NCI-H2227 (cell line): ENCODE measurements around the gene NAA25.
"Not testable (repeated sequence)": the region's sequence is repeated elsewhere in the genome, so short reads cannot be mapped to it uniquely, and the experiment has no call there.

Experiments
- DNase-seq: peaks from one replicate; lab custom pipeline; 2025; ENCODE audit not compliant: unreplicated experiment; lab: John Stamatoyannopoulos, UW

The NAA25 gene

DNA sequence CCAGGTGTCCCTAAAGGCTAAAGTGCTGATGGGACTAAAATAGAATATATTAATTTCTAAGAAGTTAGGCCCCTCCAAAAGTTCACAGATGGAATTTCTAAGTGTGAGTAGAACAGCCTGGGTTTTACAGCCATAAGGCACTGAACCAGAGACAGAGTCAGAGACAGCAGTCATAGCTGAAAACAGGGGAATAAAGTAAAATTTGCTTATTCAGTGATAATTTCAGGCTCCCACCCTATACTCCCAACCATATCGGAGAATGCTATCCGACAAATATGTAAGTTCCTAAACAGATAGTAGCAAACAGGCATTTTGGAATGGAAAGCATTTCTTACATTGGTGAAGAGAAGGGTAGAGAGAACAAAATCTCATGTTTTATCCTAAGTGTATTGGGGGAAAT, 45.3 kb downstream of the NAA25 start:
- DNase-seq: no peak

DNA sequence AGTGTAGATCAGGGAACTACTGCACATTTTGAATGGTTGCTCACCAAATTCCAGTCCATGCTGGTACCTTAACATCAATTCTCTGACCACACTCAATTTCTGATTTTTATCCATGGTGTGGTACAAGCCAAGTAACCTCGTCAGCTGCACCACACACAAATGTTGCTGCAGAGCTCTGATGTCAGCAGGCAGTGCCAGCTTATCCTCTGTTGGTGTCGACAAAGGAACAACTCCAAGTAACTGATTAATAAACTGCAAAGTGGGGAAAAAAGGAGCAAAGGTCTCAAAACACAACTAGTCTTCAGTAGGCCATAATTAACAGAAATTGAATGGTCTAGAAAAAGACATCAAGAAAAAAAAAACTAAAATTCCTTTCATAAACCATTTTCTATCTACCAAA, 47.4 kb downstream of the NAA25 start:
- no peak for DNase-seq

DNA sequence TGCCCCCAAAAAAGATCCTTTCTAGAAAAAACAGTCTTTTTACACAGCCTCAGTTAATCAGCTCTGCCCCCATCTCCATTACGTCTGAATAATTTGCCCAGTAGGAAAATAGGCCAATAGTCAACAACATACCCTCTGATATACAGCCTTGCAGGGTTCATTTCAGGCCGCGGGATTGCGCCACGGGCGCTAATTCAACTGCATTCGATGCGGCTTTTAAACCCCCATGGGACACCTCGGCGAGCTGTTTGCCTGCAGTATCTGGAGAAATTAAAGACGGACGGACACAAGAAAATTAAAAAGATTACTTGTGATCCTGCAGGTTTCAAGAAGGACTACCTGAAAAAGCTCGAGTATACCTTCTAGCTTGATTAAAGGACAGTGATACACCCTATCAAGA, 59.2 kb downstream of the NAA25 start:
- DNase-seq: no peak

DNA sequence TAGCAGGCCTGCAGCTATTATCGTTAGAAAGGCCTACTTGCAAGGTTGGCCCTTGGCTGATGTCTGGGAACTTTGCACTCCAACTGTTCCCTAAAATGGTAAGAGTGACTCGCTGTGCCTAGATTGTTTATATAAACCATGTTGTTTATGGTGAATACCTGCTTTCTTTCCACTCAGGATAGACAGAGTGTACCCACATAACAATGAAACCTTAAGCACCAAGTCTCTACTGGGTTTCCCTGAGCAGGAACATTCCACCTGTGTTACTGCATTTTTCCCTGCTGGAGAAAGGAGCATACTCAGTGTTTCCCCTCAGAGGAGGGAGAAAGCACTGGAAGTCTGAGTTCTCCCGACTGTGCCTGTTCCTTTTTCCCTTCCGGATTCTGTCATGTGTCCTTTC, 62.6 kb downstream of the NAA25 start:
- no peak for DNase-seq

DNA sequence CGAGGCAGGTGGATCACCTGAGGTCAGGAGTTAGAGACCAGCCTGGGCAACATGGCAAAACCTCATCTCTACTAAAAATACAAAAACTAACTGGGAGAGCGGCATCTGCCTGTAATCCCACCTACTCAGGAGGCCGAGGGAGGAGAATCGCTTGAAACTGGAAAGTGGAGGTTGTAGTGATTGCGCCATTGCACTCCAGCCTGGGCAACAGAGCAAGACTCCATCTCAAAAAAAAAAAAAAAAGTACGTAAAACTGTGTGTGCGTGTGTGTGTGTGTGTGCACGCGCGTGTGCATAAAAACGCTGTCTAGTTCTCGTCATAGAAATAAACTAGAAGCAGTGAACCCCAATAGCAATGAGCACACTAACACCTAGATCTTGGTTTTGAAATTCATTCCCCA, 72.0 kb downstream of the NAA25 start:
- DNase-seq: not testable (repeated sequence)

DNA sequence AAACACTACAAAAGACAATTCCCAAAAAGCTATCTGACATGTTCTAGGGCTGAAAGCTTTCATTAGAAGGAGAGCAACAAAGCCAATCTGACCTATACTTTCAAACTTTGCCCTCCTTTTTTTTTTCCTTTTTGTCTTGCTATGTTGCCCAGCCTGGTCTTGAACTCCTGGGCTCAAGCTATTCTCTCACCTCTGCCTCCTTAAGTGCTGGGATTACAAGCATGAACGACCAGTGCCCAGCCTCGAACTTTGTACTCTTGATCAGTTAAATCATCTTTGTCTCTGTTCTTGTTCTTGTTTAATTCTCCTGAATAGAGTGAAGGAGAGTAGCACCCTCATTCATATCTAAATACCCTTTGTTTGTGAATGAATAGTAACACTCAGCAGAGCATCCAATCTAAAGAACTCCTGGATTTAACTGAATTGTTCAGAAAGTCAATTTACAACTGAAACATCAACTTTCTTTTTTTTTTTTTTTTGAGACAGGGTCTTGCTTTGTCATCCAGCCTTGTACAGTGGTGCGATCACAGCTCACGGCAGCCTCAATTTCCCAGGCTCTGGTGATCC, 73.3 kb downstream of the NAA25 start:
- DNase-seq: no peak

DNA sequence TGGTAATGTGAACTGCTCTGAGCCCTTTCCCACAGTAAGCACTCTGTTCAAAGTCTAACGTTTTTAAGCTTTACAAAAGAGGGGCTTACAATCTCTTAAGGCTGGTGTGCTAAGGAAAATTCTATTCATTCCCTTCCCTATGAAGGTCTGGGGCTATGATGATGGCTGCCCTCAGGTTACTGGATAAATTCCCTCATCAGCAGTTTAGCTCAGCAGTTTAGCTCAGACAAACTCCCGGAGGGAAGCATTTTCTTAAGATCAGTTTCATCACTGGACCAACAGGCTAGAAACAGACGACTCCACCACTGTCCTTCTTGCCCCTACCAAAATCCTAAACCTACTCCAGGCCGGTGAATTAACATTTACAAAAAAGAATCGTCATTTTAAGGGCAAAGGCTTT, 76.3 kb downstream of the NAA25 start:
- no peak for DNase-seq

GRCh38 chr12:112031472-112031871, 77.1 kb downstream of the NAA25 start:
- DNase-seq: no peak

- DNase-seq: no peak
Observed at GRCh38 chr12:112029301-112029700, 79.3 kb downstream of the NAA25 start.

- no peak for DNase-seq
Observed at GRCh38 chr12:112025808-112026375, 82.7 kb downstream of the NAA25 start.

DNA sequence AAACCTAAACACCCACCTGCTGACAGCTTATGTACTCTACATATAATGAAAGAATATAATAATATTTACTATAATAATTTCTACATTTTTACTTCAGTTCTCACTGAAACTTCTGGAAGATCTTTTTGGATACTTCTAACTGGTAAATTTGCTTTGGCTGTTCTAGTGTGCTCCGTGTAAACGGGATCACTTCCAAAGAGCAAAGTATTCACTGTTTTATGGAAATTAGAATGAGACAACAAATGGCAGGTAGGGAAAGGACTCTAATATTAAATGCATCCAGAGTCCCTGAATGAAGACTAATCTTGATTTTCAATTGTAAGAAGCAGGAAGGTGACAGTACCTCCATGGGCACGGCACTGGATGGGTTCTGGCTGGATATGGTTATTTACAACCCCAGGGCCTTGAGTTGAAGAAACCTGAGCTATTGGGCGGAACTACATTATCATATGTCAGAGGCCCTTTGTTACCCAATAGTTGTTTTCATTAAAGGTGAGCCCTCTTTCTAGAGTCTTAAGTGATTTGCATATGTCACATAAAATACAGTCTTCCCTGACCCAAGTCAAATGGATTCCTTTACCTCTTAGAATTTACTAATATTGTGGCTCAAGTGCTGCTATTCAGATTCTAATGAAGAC, 84.7 kb downstream of the NAA25 start:
- DNase-seq: no peak

DNA sequence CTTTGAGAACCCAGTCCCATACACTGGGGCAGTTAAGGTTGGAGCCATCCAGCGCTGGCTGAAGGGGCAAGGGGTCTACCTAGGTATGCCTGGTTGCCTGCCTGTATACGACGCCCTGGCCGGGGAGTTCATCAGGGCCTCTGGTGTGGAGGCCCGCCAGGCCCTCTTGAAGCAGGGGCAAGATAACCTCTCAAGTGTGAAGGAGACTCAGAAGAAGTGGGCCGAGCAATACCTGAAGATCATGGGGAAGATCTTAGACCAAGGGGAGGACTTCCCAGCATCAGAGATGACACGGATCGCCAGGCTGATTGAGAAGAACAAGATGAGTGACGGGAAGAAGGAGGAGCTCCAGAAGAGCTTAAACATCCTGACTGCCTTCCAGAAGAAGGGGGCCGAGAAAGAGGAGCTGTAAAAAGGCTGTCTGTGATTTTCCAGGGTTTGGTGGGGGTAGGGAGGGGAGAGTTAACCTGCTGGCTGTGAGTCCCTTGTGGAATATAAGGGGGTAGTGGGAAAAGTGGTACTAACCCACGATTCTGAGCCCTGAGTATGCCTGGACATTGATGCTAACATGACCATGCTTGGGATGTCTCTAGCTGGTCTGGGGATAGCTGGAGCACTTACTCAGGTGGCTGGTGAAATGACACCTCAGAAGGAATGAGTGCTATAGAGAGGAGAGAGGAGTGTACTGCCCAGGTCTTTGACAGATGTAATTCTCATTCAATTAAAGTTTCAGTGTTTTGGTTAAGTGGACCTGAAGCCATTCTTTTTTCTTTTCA, 86.2 kb downstream of the NAA25 start:
- no peak for DNase-seq

- no peak for DNase-seq
Observed at GRCh38 chr12:112020947-112021457, 87.6 kb downstream of the NAA25 start.

DNA sequence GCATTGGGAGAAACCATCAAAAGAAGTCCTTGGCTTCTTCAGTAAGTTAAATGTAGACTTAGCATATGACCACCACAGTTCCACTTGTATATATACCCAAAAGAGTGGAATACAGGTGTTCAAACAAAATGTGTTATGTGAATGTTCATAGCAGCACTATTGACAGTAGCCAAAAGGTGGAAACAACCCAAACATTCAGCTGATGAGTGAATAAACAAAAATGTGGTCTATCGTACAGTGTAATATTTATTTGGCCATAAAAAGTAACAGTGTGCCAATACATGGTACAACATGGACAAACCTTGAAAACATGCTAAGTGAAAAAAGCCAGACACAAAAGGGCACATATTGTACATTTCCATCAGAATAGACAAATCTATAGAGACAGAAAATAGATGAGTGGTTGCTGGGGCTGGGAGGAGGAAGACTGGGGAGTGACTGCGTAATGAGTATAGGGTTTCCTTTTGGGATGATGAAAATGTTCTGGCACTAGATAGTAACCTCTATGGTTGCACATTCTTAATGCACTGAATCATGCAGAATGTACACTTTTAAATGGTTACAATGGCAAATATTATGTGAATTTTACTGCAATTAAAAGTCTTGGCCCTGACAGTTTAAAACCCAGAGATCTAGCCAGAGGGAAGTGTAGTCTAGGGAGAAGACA, 89.9 kb downstream of the NAA25 start:
- no peak for DNase-seq

GRCh38 chr12:112017041-112017440, 91.5 kb downstream of the NAA25 start:
- no peak for DNase-seq

DNA sequence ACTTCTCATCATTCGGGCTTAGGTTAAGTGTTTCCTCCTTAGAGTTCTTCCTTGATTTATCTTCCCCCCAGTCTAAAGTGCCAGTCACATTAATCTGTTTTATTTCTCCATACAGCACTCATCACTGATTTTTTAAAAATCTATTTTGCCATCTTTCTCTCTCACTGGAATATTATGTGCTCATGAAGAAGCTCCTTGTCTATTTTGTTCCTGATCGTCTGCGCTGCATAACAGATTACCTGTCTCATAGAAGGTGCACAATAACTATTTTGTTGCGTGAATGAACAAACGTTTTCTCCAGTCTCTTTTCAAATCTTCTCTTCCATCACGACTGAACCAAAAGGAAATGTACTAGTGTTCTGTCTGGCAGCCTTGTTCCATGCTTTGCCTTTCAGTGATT, 92.6 kb downstream of the NAA25 start:
- DNase-seq: no peak

GRCh38 chr12:112013601-112014402, 94.8 kb downstream of the NAA25 start:
- peak; percentile 81 for DNase-seq

DNA sequence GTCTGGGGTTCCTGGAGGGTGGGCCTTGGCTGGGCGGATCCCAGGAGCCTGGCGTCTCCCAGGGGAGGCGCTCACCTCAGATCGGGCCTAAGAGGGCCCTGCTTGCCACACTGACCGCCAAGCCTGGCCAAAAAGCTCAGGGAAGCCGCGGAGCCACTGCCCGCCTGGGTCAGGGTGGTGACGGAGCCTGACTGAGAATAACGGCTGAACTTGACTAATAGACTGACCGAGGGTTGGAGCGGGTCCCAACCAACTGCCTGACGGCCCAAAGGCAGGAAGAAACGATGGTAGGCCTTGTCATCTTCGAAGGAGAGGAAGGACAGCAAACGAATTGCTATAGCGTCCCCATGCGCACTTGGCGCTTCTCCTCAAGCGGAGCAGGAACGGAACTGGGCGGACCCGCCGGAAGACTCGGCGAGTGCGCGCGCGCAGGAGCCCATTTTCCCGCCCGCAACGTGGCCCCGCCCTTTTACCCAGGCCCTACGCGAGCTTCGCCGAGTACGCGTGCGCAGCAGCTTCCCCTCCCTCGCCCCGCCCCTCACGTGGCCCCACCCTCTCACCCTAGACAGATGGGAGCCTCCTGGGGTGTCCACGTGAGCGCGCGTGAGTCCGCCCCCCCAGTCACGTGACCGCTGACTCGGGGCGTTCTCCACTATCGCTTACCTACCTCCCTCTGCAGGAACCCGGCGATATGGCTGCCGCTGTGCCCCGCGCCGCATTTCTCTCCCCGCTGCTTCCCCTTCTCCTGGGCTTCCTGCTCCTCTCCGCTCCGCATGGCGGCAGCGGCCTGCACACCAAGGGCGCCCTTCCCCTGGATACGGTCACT, 95.6 kb downstream of the NAA25 start, which contains the start of the genes ERP29 and TMEM116:
Gene ERP29 (plus strand): TSS at position 652 of the 826 bp plus-strand sequence. CDS start 40 bp downstream, at position 692.
Gene TMEM116 (minus strand): TSS at position 391 of the 826 bp plus-strand sequence. CDS start 7,895 bp downstream, outside the sequence.
- DNase-seq: peak; percentile 99

DNA sequence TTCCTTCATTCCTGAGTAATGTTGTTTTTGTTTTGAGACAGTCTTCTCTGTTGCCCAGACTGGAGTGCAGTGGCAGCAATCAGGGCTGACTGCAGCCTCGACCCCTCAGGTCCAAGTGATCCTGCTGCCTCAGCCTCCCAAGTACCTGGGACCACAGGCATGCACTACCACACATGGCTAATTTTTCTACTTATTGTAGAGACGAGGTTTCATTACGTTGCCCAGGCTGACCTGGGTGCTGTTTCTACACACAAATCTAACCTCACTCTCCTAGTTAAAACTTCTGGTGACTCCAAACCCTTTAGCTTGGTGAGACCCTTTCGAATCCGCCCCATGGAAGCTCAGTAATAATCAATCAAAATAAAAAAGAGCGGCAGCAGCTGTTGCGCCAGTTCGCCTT, 96.9 kb downstream of the NAA25 start:
- DNase-seq: no peak
